ENCODE data around the gene PSKH1. TPM values are rescaled to one million over a fixed set of nuclear protein-coding genes. Genes with fewer than 3 reads are reported as not detected.

PSKH1 gene
- total and polyA plus RNA-seq, 4 donors: 11.8 to 32.9 (median 21.2) TPM

DNA sequence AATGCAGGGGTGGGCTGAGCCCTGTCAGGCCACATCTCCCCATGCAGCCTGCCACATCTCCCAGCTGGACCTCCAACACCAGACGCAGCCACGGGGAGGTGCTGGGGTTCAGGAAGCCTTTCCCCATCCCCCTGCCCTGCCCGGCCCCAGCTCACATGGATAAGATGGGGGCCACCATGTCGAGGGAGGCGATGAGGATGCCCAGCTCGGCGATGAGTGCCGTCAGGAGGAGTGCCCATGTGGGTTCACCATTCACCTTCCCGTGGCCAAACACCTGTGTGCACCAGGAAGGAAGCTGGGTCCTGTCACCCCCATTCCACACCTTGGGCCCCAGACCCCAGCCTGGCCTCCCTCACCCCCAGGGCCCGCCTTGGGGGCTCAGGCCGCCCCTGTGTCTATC, 56.6 kb downstream of the PSKH1 start:
- 92 to 93% methylated on average over 11 of the region's 11 CpGs for WGBS, 2 donors
- DNase-seq (no peak), ATAC-seq (ENCODE audit: insufficient read depth, low FRiP score) (no peak)
- H3K36me3 ChIP-seq (ENCODE audit: control insufficient read depth in 4 of 4, insufficient read depth in 4 of 4, low read length in 4 of 4): peaks cover 22 to 81% (median 53%) of the 10 kb centered on the region in 4 donors
- TF ChIP-seq, protein P1, sequence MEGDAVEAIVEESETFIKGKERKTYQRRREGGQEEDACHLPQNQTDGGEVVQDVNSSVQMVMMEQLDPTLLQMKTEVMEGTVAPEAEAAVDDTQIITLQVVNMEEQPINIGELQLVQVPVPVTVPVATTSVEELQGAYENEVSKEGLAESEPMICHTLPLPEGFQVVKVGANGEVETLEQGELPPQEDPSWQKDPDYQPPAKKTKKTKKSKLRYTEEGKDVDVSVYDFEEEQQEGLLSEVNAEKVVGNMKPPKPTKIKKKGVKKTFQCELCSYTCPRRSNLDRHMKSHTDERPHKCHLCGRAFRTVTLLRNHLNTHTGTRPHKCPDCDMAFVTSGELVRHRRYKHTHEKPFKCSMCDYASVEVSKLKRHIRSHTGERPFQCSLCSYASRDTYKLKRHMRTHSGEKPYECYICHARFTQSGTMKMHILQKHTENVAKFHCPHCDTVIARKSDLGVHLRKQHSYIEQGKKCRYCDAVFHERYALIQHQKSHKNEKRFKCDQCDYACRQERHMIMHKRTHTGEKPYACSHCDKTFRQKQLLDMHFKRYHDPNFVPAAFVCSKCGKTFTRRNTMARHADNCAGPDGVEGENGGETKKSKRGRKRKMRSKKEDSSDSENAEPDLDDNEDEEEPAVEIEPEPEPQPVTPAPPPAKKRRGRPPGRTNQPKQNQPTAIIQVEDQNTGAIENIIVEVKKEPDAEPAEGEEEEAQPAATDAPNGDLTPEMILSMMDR (IDR thresholded peaks at IDR 0.05; ENCODE audit: control extremely low read depth, extremely low read depth): no peak
- peaks cover 0 to 10% (median 0%) of the 10 kb centered on the region in 5 donors for H3K4me1 ChIP-seq (ENCODE audit: control insufficient read depth in 5 of 5, insufficient read depth in 5 of 5, low read length in 5 of 5)
- no peaks in the 10 kb centered on the region for H3K27me3 ChIP-seq (ENCODE audit: control insufficient read depth in 3 of 3, insufficient read depth in 3 of 3, low read length in 2 of 3)
- H3K9me3 ChIP-seq (ENCODE audit: control insufficient read depth in 4 of 4, insufficient read depth in 3 of 4, low read length in 3 of 4): no peaks in the 10 kb centered on the region
- H3K9ac ChIP-seq (ENCODE audit: insufficient read depth in 1 of 2, low read length in 2 of 2): no peak overlapping the region
- no peak overlapping the region for H3K4me3 ChIP-seq
- H3K27ac ChIP-seq (ENCODE audit: low read depth in 1 of 2, low read length in 1 of 2): no peak overlapping the region

DNA sequence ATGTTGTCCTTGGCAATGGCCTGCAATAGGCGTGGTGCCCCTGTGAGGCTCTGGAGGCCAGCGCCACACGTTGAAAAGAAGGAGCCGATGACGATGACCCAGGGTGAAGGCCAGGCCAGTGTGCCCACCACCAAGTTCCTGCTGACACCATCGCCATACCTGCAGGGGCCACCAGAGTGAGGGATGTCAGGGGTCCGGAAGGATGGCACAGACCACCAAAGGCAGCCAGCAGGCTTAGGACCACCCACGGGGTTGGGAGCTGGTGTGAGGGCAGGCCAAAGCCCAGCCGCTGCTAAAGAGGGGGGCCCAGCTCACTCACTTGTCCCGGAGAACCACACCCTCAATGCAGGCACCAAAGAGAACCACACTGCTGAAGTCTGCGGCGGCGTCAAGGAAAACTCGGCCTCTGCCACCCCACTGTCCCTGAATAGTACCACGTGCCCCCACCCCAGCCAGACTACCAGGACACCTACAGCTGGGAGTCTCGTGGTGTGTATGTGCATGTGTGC, 57.3 kb downstream of the PSKH1 start:
- 92% methylated on average over 16 of the region's 16 CpGs for WGBS, 2 donors
- TF ChIP-seq, protein P1 (IDR thresholded peaks at IDR 0.05; ENCODE audit: control extremely low read depth, extremely low read depth): no peak
- peaks cover 19 to 79% (median 47%) of the 10 kb centered on the region in 4 donors for H3K36me3 ChIP-seq (ENCODE audit: control insufficient read depth in 4 of 4, insufficient read depth in 4 of 4, low read length in 4 of 4)
- DNase-seq (no peak), ATAC-seq (ENCODE audit: insufficient read depth, low FRiP score) (no peak)
- H3K4me3 ChIP-seq: no peak overlapping the region
- no peak overlapping the region for H3K9ac ChIP-seq (ENCODE audit: insufficient read depth in 1 of 2, low read length in 2 of 2)
- H3K27me3 ChIP-seq (ENCODE audit: control insufficient read depth in 3 of 3, insufficient read depth in 3 of 3, low read length in 2 of 3): no peaks in the 10 kb centered on the region
- H3K4me1 ChIP-seq (ENCODE audit: control insufficient read depth in 5 of 5, insufficient read depth in 5 of 5, low read length in 5 of 5): peaks cover 0 to 9% (median 0%) of the 10 kb centered on the region in 5 donors
- H3K9me3 ChIP-seq (ENCODE audit: control insufficient read depth in 4 of 4, insufficient read depth in 3 of 4, low read length in 3 of 4): no peaks in the 10 kb centered on the region
- H3K27ac ChIP-seq (ENCODE audit: low read depth in 1 of 2, low read length in 1 of 2): no peak overlapping the region

DNA sequence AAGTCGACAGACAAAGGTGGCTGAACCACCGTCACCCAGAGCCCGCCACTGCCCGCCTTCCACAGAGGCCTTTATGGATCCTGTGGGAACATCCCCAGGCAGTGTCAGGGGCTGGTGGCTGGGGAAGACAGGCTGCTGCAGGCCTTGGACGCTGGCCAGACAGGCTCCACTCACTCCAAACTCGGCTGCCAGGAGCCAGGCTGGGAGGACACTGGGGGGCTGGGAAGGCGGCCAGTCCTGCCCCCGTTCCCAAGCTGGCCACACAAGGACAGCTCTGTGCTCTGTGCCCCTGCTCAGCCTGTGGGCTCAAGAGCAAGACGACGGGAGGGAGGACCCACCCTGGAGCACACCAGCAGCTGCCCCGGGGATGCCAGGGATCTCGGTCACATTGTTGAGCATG, 58.4 kb downstream of the PSKH1 start:
- peaks cover 19 to 68% (median 41%) of the 10 kb centered on the region in 4 donors for H3K36me3 ChIP-seq (ENCODE audit: control insufficient read depth in 4 of 4, insufficient read depth in 4 of 4, low read length in 4 of 4)
- ATAC-seq (ENCODE audit: insufficient read depth, low FRiP score) (no peak), DNase-seq (peak; percentile 43 to 66 (median 43))
- H3K4me1 ChIP-seq (ENCODE audit: control insufficient read depth in 5 of 5, insufficient read depth in 5 of 5, low read length in 5 of 5): peaks cover 0 to 9% (median 0%) of the 10 kb centered on the region in 5 donors
- H3K27me3 ChIP-seq (ENCODE audit: control insufficient read depth in 3 of 3, insufficient read depth in 3 of 3, low read length in 2 of 3): no peaks in the 10 kb centered on the region
- 70 to 80% methylated on average over 12 of the region's 12 CpGs for WGBS, 2 donors
- no peaks in the 10 kb centered on the region for H3K9me3 ChIP-seq (ENCODE audit: control insufficient read depth in 4 of 4, insufficient read depth in 3 of 4, low read length in 3 of 4)
- TF ChIP-seq, protein P1 (IDR thresholded peaks at IDR 0.05; ENCODE audit: control extremely low read depth, extremely low read depth): no peak
- H3K9ac ChIP-seq (ENCODE audit: insufficient read depth in 1 of 2, low read length in 2 of 2): no peak overlapping the region
- peak overlapping the region; percentile 5 to 20 for H3K27ac ChIP-seq (ENCODE audit: low read depth in 1 of 2, low read length in 1 of 2)
- H3K4me3 ChIP-seq: no peak overlapping the region

Data from lung (tissue), 12 donors.